Gastrocnemius medialis (tissue), 4 donors: ENCODE data around the gene LRRC10.

Source experiments
- POLR2A ChIP-seq, 2 donors: fragments of 450-650 bp; IDR thresholded peaks; one replicate each; pipeline ENCODE4 v1.6.1; 2017; ENCODE audit warnings: antibody characterized with exemption in 2 of 2, mild to moderate bottlenecking in 2 of 2, moderate library complexity in 2 of 2
- TF ChIP-seq, protein P1 (sequence below), 5 experiments: fragments of 450-650 bp in 3 of 5; fragments of 200-600 bp in 2 of 5; sonication (generic) in 2 of 5; IDR thresholded peaks in 4 of 5; conservative IDR thresholded peaks in 1 of 5; 1 replicate in 4 of 5; 2 replicates in 1 of 5; pipeline ENCODE4 v1.5.1; 2016 to 2019; ENCODE audit warnings: antibody characterized with exemption in 5 of 5, mild to moderate bottlenecking in 3 of 5, moderate library complexity in 3 of 5

DNA sequence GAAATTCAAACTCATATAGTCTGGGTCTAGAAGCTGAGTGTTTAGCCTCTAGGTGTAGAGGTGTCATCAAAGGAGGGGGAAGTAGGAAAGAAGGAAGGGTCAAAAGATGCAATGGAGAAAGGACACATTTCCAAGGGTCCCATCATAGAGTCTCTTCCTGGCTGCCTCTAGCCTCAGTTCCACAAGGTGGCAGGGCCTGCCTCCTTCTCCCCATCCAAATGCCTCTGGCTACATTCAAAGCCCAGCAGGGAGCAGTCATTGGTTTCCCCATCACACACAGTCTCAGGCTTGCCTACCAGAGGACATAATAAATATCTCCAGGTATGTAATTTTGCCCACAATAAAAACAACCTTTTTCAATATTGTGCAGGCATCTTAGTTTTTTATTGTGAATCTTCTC, 27.5 kb downstream of the LRRC10 start:
- TF ChIP-seq, protein P1, sequence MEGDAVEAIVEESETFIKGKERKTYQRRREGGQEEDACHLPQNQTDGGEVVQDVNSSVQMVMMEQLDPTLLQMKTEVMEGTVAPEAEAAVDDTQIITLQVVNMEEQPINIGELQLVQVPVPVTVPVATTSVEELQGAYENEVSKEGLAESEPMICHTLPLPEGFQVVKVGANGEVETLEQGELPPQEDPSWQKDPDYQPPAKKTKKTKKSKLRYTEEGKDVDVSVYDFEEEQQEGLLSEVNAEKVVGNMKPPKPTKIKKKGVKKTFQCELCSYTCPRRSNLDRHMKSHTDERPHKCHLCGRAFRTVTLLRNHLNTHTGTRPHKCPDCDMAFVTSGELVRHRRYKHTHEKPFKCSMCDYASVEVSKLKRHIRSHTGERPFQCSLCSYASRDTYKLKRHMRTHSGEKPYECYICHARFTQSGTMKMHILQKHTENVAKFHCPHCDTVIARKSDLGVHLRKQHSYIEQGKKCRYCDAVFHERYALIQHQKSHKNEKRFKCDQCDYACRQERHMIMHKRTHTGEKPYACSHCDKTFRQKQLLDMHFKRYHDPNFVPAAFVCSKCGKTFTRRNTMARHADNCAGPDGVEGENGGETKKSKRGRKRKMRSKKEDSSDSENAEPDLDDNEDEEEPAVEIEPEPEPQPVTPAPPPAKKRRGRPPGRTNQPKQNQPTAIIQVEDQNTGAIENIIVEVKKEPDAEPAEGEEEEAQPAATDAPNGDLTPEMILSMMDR (IDR thresholded peaks at IDR 0.05 in 4 of 5, conservative IDR thresholded peaks at IDR 0.05 in 1 of 5), result no peak
- TF ChIP-seq POLR2A (IDR thresholded peaks at IDR 0.05), result no peak
